SKM-1 (cell line): ENCODE results near the gene TAS2R38.

Source experiments
- DNase-seq: peaks from one replicate; lab custom pipeline; 2025; ENCODE audit not compliant: unreplicated experiment; lab: John Stamatoyannopoulos, UW

Gene TAS2R38

DNA sequence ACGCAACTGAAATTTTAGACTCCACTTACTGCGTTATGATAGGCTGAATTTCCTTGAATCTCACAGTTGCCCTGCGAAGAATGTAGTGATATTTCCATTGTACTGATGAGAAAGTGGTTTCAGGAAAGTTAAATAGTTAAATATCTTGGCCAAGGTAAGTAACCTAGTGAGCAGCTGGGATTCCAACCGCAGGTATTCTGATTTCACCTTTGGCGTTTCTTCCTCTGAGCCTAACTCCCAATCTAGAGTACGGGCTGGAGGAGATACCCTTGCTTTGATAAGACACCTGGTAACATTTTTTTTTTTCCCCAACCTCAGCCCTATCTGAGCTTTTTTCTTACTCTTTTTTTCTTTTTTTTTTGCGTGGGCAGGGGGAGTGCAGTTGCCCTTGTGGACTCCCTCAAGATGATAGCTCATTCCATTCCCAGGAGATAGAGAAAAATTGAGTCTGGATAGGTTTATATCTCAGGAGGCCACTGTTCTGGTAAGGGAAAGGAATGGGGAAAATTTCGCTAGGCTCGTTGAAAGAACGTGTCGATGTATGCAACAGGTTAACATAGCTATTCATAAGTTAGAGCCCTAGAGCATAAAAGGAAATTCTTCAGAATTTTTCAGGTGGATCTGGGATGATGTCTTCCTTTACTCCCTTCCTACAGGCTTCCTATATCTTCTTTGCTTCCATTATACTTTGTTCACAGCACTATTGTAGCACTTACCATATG is 3.1 kb upstream of the TAS2R38 start:
- DNase-seq = no peak

DNA sequence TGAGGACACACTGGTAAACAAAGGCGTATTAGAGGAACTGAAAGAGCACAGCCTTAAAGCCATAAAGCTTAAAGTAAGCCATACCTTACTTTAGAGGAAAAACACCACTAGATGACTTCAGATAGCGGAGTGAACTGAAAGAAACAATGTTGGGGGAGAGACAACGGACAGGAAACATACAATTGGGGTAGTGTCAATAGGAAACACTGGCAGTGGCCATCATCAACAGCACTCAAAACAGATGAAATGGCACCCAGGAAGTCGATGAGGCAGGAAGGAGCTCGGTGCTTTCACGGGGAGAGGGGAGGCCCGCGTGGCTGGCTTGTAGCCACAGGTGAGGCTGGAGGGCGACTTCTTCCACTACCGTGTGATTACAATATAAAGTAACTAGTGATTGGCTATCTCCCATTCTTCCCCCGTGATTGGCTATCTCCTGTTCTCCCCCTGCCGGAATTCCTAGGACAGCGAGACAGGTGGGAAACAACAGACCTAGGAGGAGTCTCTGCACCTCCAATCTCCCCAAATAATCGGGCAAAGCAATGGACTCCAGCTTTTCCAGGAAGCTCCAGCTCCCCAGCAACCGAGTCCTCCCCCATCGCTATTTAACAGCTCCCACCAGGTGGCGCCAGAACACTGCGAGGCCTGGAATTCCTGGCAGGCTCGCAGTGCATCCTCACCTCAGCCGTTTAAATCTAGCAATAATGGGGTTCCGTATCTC is 2.4 kb upstream of the TAS2R38 start:
- DNase-seq = peak; percentile 49

DNA sequence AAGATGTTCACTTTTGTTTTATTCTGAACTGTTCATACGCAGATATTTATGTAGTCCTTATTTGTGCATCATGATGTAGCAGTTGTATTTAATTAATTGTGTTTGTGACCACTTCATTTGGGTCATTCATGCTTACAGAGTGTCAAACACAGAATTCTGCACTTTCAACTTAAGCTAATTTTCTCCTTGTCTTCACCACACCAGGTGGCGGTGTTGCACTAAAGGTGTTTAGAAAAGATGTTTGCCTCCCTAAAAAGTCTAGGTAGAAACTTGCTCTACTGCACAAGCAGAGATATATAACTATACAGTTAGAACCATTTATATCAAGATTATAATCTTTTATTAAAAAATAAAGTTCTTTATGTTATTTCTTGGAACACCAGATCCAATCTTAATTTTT is 1.3 kb upstream of the TAS2R38 start:
- no peak for DNase-seq

DNA sequence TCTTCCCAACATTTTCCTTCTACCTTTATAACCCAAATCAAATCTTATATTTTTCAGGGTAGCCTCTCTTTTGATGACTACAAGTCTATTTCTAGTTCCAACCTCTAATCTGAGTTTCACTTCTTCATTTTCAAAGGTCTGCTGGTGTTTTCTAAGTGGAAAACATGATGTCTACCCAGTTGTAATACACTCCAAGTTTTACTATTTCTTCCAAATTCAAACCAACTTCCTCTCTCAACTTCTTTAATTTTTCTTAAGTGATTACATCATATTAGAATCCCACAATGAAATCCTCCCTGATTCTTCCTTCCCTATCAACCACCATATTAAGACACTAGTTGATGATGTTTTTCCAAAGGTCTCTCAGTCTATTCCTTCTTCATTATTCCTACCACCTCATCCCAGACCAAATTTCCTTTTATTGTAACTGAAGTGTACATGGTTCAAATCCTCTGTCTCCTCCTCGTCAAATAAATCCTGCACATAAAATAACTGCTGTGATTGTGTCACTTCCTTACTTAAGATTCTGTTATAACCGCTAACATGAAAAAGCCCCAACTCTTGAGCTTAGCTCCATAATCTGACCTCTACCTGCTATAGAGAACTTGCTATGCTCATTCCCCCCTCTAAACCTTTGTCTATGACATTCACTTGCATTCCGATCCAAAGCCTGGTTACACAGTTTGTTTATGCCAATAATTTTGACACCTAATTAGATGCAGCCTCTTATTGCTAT is 12.7 kb downstream of the TAS2R38 start:
- peak; percentile 92 for DNase-seq

DNA sequence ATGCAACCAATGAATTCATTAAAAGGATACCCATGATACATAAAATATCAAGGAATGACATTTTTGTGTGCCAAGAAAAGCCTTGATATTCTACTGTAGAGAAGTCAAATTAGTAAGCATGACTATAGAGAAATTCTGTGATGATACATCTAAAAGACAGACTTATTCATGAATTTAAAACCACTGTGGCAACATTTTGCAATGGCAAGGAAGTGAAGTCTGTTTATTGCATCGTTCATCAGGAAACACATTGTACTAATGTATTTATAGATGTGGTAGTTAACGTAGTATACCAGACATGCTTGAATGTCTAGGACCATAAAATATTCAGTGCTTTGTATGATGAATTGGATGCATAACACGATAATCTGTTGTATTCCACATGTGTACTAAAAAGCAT is 17.5 kb downstream of the TAS2R38 start:
- peak; percentile 65 for DNase-seq

DNA sequence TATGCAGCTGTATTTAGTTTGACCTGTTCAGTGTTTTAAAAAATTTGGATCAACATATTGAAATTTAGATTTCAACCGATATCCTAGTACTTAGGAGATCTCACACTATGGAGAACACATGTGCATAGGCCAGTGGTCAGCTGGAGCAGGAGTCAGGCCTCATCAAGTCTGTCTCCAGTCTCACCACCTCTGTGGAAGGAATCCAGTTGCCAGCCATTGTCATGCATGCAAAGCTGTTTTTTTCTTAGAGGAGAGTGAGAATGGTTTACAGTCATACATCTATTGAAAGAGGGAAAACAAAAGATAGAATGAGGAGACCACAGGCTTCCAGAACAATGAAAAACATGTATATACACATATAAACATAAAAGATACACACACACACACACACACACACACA is 19.2 kb downstream of the TAS2R38 start:
- no peak for DNase-seq

DNA sequence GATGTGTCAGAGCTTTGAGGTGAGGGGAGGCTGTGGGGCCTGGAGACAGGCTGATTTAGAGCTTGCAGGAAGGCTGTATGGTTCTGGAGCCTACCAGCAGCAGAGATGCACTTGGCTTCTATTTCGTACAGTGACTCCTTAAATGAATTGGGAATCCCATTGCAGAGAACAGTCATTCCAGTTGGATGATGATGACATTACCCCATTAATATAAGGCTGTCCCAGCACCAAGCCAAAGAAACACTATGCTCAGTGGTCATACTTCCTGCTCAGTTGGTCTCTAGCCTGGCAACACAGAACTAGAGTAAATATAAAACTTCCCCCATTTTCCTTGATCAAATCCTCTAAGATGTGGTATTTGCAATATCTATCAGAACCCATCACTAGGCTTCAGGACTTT is 21.1 kb downstream of the TAS2R38 start:
- DNase-seq = no peak

DNA sequence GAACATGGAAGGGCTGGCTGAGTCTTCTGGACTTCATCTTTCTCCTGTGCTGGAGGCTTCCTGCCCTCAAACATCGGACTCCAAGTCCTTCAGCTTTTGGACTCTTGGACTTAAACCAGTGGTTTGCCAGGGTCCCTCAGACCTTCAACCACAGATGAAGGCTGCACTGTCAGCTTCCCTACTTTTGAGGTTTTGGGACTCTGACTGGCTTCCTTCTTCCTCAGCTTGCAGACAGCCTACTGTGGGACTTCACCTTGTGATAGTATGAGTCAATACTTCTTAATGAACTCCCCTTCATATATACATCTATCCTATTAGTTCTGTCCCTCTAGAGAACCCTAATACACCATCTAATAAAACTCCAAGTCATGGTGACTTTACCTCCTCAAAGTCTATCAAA is 22.8 kb downstream of the TAS2R38 start:
- no peak for DNase-seq

DNA sequence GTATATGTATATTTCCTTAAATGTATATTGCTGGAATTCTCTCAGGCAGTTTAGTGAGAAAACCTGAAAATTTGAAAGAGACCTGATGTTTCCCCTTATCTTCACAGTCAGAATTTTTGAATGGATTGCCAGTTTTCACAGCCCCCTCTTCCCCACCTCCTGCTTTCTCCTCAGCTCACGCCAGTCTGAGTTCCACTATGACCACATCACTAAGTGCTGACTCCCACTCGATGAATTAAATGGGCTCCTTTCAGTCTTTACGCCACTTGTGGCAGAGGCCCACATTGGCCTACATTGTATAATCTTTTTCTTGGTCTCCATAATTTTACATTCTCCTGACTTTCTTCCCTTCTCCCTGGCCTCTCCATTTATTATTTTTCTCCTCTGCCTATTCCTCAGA is 23.7 kb downstream of the TAS2R38 start:
- no peak for DNase-seq

DNA sequence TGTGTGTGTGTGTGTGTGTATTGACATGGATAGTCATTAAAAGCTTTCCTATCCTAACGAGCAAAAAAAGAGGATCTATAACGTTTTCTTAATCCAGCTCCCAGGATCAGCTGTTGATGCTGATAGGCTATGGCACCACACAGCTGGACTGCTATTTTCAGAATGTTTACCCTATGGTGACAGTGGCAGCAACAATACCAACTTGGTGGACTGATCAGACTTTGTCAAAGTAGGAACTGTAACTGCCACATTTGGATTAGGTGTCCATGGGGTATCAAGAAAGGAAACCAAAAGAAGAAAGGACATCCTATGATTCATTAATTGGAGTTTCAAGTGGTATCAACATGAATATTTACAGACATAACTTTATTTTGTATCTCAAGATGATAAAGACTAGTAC is 24.1 kb downstream of the TAS2R38 start:
- DNase-seq = no peak

DNA sequence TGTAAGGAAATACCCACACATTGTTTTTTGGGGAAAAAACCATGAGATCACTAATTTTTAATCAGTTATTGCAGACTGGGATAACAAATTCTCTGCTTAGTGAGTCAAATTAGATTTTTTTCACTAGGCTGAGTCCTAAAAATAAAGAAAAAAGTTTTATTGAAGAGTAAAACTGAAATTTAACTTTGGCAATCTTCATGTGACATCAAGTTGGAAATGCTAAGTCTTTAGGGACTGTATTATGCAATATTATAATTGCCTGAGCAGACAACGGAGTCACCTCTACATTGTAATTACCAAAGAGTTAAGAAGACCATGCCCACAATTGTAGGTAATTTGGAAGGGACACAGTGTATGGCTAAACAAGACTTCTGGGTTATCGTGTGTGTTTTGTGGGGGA is 24.6 kb downstream of the TAS2R38 start:
- no peak for DNase-seq

DNA sequence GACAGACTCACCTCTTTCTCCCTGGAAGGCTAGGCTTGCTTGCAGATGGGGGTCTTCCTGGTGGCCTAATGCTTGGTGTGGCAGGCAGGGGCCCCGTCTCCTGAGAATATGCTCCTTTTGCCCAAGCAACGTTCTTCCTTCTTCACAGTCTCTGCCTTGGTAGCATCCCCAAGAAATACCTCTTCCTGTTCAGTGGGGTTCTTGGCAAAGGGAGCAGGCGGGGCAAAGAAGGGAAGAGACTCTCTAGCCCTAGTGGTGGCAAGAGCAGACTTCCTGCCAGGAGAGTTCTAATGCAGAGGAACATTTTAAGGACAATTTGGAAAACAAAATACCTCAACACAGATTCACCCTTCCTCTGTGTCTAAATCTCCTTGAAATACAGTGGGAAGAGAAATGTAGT is 26.8 kb downstream of the TAS2R38 start, which contains the start of gene CLEC5A:
Gene CLEC5A (minus strand): TSS at position 179 of the 400 bp plus-strand sequence. CDS start 682 bp downstream, outside the sequence.
- DNase-seq = no peak

DNA sequence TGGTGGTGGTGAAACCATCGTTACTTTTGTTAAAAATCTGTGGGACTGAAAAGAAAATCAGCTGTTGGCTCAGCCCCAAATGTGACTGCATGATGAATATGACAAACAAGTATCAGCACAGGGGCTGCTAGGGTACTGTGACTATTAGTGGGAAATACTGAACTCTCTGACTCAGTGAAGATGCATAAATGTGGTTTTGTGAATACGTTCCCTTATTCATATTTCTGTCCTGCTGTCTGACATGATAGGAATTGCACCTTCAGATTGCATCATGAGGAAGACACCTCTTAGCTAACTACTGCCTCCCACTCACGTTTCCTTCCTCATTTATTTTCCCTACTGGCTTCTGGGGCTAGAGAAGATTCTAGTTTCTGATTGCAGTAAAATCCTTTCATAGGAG is 28.2 kb downstream of the TAS2R38 start:
- peak; percentile 89 for DNase-seq

DNA sequence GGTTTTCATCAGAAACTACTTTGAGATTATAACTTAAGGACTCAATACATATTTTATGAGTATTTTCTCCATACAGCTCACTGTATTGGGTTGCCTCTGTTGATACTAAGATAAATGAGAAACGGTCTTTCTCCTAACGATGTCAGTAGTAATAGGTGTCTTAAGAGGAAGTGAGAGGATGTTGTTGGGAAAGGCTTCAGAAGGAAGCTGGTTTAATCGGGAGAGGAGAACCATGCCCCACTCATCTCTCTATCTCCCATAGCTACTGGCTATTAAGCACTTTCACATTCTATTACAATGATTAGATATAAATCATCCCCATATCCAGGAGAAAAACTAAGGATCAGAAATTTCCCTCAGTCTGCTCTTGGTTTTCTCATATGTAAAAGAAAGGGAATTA is 28.8 kb downstream of the TAS2R38 start:
- peak; percentile 33 for DNase-seq

DNA sequence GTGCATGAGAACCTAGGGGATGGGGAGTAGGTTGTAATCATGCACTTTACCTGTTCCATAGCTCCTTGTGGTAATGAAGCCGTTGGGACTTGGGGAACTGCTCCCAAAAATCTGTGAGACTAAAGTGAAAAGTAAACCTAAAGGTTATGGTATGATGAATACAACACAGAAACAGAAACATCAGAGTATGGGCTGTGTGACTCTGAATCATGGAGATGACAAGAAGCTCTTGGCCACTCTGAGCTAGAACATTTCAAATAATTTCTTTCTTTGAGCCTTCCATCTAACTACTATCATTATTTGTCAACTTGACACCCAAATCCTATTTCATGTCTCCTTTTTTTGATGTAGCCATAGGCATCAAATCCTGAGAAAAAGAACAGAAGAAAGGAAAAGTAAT is 29.7 kb downstream of the TAS2R38 start:
- no peak for DNase-seq

DNA sequence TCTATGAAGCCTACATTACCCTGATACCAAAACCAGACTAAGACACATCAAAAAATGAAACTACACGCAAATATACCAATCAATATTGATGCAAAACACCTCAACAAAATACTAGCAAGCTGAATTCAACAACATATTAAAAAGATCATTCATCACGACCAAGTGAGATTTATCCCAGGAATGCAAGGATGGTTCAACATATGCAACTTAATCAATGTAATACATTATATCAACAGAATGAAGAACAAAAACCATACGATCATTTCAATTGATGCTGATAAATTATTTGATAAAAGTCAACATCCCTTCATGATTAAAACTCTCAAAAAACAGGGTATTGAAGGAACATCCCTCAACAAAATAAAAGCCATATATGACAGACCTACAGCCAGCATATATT is 32.5 kb downstream of the TAS2R38 start:
- DNase-seq = no peak

DNA sequence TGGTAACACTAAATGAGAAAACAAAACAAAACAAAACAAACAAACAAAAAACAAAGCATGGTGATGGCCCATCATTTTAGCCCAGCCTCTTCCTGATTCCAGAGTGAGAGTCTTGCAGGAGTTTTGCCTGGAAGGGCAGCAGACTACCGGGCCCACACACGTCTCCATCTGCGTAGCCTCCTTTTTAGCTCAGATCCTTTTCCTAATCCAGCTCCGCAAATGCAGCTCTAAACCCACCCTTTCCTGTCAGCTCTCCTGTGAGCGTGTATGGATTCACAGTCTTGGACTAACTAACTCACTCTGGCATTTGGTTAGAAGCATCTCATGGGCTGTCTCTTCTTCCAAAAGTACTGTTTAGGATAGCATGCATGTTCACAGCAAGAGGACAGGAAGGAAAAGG is 43.4 kb downstream of the TAS2R38 start:
- DNase-seq = no peak

DNA sequence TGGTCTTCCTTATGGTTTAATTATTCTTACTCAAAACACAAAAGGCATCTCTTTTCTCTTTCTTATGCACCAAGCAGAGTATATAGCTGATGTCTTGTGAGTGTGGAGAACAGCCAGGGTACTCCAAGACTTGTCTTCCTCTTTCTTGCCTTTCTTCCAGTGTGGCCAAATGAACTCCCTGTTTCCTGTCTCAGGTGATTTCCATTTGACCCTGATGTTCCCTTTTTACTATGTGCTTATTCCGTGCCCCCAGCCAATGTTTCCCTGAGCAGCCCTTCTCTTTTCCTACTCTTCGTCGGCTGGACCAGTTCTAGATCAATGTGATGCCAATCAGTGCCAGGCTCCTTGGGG is 44.8 kb downstream of the TAS2R38 start:
- DNase-seq = no peak

DNA sequence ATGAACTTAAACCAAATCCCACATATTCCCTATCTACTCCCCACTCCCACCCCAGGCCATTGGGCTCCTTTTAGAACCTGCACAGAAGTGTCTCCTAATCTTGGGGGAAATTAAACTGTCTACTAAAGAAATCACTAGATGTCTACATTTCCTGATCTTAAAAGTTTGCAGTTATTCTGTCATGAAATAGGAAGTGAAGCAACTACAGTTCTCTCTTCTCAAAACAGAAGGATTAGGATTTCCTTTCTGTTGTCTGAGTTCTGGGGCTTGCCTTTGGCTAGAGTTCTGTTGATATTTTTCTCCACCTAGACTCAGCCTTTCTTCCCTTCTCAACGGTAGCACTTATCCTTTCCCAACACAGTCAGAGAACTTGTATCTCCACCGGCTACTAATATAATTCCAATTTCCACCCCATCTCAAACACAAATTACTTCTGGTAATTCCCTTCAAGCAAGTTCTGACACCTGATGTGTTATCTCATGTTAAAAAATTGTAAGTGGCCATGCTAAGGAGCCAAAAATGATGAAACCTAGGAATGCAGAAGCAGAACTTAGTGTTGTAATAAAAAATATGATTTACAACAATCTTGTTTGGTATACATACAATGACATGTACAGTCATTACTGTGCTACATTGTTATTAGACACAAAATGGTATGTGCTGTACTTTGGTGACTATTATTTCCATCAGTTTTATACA is 45.3 kb downstream of the TAS2R38 start:
- peak; percentile 70 for DNase-seq
